ENCODE measurements around the gene INTS14.
"Not testable (repeated sequence)": the region's sequence is repeated elsewhere in the genome, so short reads cannot be mapped to it uniquely, and the experiment has no call there.

The INTS14 gene

GRCh38 chr15:65559941-65560340 lies 51.0 kb downstream of the INTS14 start:
- Histone ChIP-seq H3K4me1 (ENCODE audit: control insufficient read depth in 2 of 2, insufficient read depth in 2 of 2, low read length in 2 of 2) (no peaks in the 10 kb centered on the region), H3K4me3 (ENCODE audit: low read length in 2 of 2) (no peak overlapping the region), H3K27ac (ENCODE audit: low read depth in 2 of 2, low read length in 2 of 2) (no peak overlapping the region), H3K27me3 (ENCODE audit: control insufficient read depth in 2 of 2, insufficient read depth in 2 of 2, low read length in 2 of 2) (no peaks in the 10 kb centered on the region), H3K36me3 (ENCODE audit: control insufficient read depth in 2 of 2, insufficient read depth in 2 of 2, low read length in 2 of 2) (peaks cover 23 to 37% of the 10 kb centered on the region in 2 donors), H3K9me3 (ENCODE audit: control insufficient read depth in 2 of 2, low read length in 2 of 2) (no peaks in the 10 kb centered on the region), H3K9ac (ENCODE audit: low read depth in 1 of 2, low read length in 2 of 2) (no peak overlapping the region)

- Histone ChIP-seq H3K9ac (ENCODE audit: low read depth in 1 of 2, low read length in 2 of 2) (no peak overlapping the region), H3K27me3 (ENCODE audit: control insufficient read depth in 2 of 2, insufficient read depth in 2 of 2, low read length in 2 of 2) (no peaks in the 10 kb centered on the region), H3K4me1 (ENCODE audit: control insufficient read depth in 2 of 2, insufficient read depth in 2 of 2, low read length in 2 of 2) (no peaks in the 10 kb centered on the region), H3K4me3 (ENCODE audit: low read length in 2 of 2) (no peak overlapping the region), H3K27ac (ENCODE audit: low read depth in 2 of 2, low read length in 2 of 2) (no peak overlapping the region), H3K9me3 (ENCODE audit: control insufficient read depth in 2 of 2, low read length in 2 of 2) (no peaks in the 10 kb centered on the region), H3K36me3 (ENCODE audit: control insufficient read depth in 2 of 2, insufficient read depth in 2 of 2, low read length in 2 of 2) (peaks cover 21 to 36% of the 10 kb centered on the region in 2 donors)
Measured at GRCh38 chr15:65558997-65559760, 51.8 kb downstream of the INTS14 start.

- H3K36me3 ChIP-seq (ENCODE audit: control insufficient read depth in 2 of 2, insufficient read depth in 2 of 2, low read length in 2 of 2): peaks cover 16 to 34% of the 10 kb centered on the region in 2 donors
- H3K27ac ChIP-seq (ENCODE audit: low read depth in 2 of 2, low read length in 2 of 2): no peak overlapping the region
- no peaks in the 10 kb centered on the region for H3K4me1 ChIP-seq (ENCODE audit: control insufficient read depth in 2 of 2, insufficient read depth in 2 of 2, low read length in 2 of 2)
- H3K27me3 ChIP-seq (ENCODE audit: control insufficient read depth in 2 of 2, insufficient read depth in 2 of 2, low read length in 2 of 2): no peaks in the 10 kb centered on the region
- no peak overlapping the region for H3K9ac ChIP-seq (ENCODE audit: low read depth in 1 of 2, low read length in 2 of 2)
- no peak overlapping the region for H3K4me3 ChIP-seq (ENCODE audit: low read length in 2 of 2)
- H3K9me3 ChIP-seq (ENCODE audit: control insufficient read depth in 2 of 2, low read length in 2 of 2): no peaks in the 10 kb centered on the region
Measured at GRCh38 chr15:65558336-65558735, 52.6 kb downstream of the INTS14 start.

- H3K27me3 ChIP-seq (ENCODE audit: control insufficient read depth in 2 of 2, insufficient read depth in 2 of 2, low read length in 2 of 2): no peaks in the 10 kb centered on the region
- H3K9ac ChIP-seq (ENCODE audit: low read depth in 1 of 2, low read length in 2 of 2): no peak overlapping the region
- no peaks in the 10 kb centered on the region for H3K9me3 ChIP-seq (ENCODE audit: control insufficient read depth in 2 of 2, low read length in 2 of 2)
- no peaks in the 10 kb centered on the region for H3K4me1 ChIP-seq (ENCODE audit: control insufficient read depth in 2 of 2, insufficient read depth in 2 of 2, low read length in 2 of 2)
- no peak overlapping the region for H3K4me3 ChIP-seq (ENCODE audit: low read length in 2 of 2)
- no peak overlapping the region for H3K27ac ChIP-seq (ENCODE audit: low read depth in 2 of 2, low read length in 2 of 2)
- H3K36me3 ChIP-seq (ENCODE audit: control insufficient read depth in 2 of 2, insufficient read depth in 2 of 2, low read length in 2 of 2): peaks cover 16 to 28% of the 10 kb centered on the region in 2 donors
Measured at GRCh38 chr15:65556622-65557021, 54.3 kb downstream of the INTS14 start.

GRCh38 chr15:65553691-65554090 lies 57.2 kb downstream of the INTS14 start:
- no peaks in the 10 kb centered on the region for H3K4me1 ChIP-seq (ENCODE audit: control insufficient read depth in 2 of 2, insufficient read depth in 2 of 2, low read length in 2 of 2)
- no peak overlapping the region for H3K4me3 ChIP-seq (ENCODE audit: low read length in 2 of 2)
- no peaks in the 10 kb centered on the region for H3K9me3 ChIP-seq (ENCODE audit: control insufficient read depth in 2 of 2, low read length in 2 of 2)
- no peaks in the 10 kb centered on the region for H3K27me3 ChIP-seq (ENCODE audit: control insufficient read depth in 2 of 2, insufficient read depth in 2 of 2, low read length in 2 of 2)
- peaks cover 8 to 23% of the 10 kb centered on the region in 2 donors for H3K36me3 ChIP-seq (ENCODE audit: control insufficient read depth in 2 of 2, insufficient read depth in 2 of 2, low read length in 2 of 2)
- H3K9ac ChIP-seq (ENCODE audit: low read depth in 1 of 2, low read length in 2 of 2): no peak overlapping the region
- H3K27ac ChIP-seq (ENCODE audit: low read depth in 2 of 2, low read length in 2 of 2): no peak overlapping the region

GRCh38 chr15:65552851-65553250 lies 58.1 kb downstream of the INTS14 start:
- H3K27ac ChIP-seq (ENCODE audit: low read depth in 2 of 2, low read length in 2 of 2); H3K9me3 ChIP-seq (ENCODE audit: control insufficient read depth in 2 of 2, low read length in 2 of 2); H3K27me3 ChIP-seq (ENCODE audit: control insufficient read depth in 2 of 2, insufficient read depth in 2 of 2, low read length in 2 of 2); H3K4me3 ChIP-seq (ENCODE audit: low read length in 2 of 2); H3K4me1 ChIP-seq (ENCODE audit: control insufficient read depth in 2 of 2, insufficient read depth in 2 of 2, low read length in 2 of 2); H3K9ac ChIP-seq (ENCODE audit: low read depth in 1 of 2, low read length in 2 of 2): not testable (repeated sequence)
- peaks cover 6 to 17% of the 10 kb centered on the region in 2 donors for H3K36me3 ChIP-seq (ENCODE audit: control insufficient read depth in 2 of 2, insufficient read depth in 2 of 2, low read length in 2 of 2)

GRCh38 chr15:65551183-65551582 lies 59.7 kb downstream of the INTS14 start:
- Histone ChIP-seq H3K4me3 (ENCODE audit: low read length in 2 of 2) (no peak overlapping the region), H3K27me3 (ENCODE audit: control insufficient read depth in 2 of 2, insufficient read depth in 2 of 2, low read length in 2 of 2) (no peaks in the 10 kb centered on the region), H3K27ac (ENCODE audit: low read depth in 2 of 2, low read length in 2 of 2) (no peak overlapping the region), H3K36me3 (ENCODE audit: control insufficient read depth in 2 of 2, insufficient read depth in 2 of 2, low read length in 2 of 2) (peaks cover under 1 to 7% of the 10 kb centered on the region in 2 donors), H3K9me3 (ENCODE audit: control insufficient read depth in 2 of 2, low read length in 2 of 2) (no peaks in the 10 kb centered on the region), H3K9ac (ENCODE audit: low read depth in 1 of 2, low read length in 2 of 2) (no peak overlapping the region), H3K4me1 (ENCODE audit: control insufficient read depth in 2 of 2, insufficient read depth in 2 of 2, low read length in 2 of 2) (no peaks in the 10 kb centered on the region)

GRCh38 chr15:65550681-65551098 lies 60.2 kb downstream of the INTS14 start:
- Histone ChIP-seq H3K27me3 (ENCODE audit: control insufficient read depth in 2 of 2, insufficient read depth in 2 of 2, low read length in 2 of 2) (no peaks in the 10 kb centered on the region), H3K4me1 (ENCODE audit: control insufficient read depth in 2 of 2, insufficient read depth in 2 of 2, low read length in 2 of 2) (no peaks in the 10 kb centered on the region), H3K36me3 (ENCODE audit: control insufficient read depth in 2 of 2, insufficient read depth in 2 of 2, low read length in 2 of 2) (peaks cover 0 to 7% of the 10 kb centered on the region in 2 donors), H3K9me3 (ENCODE audit: control insufficient read depth in 2 of 2, low read length in 2 of 2) (no peaks in the 10 kb centered on the region), H3K9ac (ENCODE audit: low read depth in 1 of 2, low read length in 2 of 2) (no peak overlapping the region), H3K4me3 (ENCODE audit: low read length in 2 of 2) (no peak overlapping the region), H3K27ac (ENCODE audit: low read depth in 2 of 2, low read length in 2 of 2) (no peak overlapping the region)

- not testable (repeated sequence) for H3K9me3 ChIP-seq (ENCODE audit: control insufficient read depth in 2 of 2, low read length in 2 of 2); H3K4me3 ChIP-seq (ENCODE audit: low read length in 2 of 2); H3K36me3 ChIP-seq (ENCODE audit: control insufficient read depth in 2 of 2, insufficient read depth in 2 of 2, low read length in 2 of 2); H3K27ac ChIP-seq (ENCODE audit: low read depth in 2 of 2, low read length in 2 of 2); H3K9ac ChIP-seq (ENCODE audit: low read depth in 1 of 2, low read length in 2 of 2); H3K27me3 ChIP-seq (ENCODE audit: control insufficient read depth in 2 of 2, insufficient read depth in 2 of 2, low read length in 2 of 2); H3K4me1 ChIP-seq (ENCODE audit: control insufficient read depth in 2 of 2, insufficient read depth in 2 of 2, low read length in 2 of 2)
Measured at GRCh38 chr15:65549288-65549687, 61.6 kb downstream of the INTS14 start.

GRCh38 chr15:65547841-65548240 lies 63.1 kb downstream of the INTS14 start:
- Histone ChIP-seq H3K27ac (ENCODE audit: low read depth in 2 of 2, low read length in 2 of 2) (no peak overlapping the region), H3K9ac (ENCODE audit: low read depth in 1 of 2, low read length in 2 of 2) (no peak overlapping the region), H3K9me3 (ENCODE audit: control insufficient read depth in 2 of 2, low read length in 2 of 2) (no peaks in the 10 kb centered on the region)

More at GRCh38 chr15:65547841-65548240, 63.1 kb downstream of the INTS14 start:
- no peaks in the 10 kb centered on the region for H3K27me3 ChIP-seq (ENCODE audit: control insufficient read depth in 2 of 2, insufficient read depth in 2 of 2, low read length in 2 of 2)
- H3K36me3 ChIP-seq (ENCODE audit: control insufficient read depth in 2 of 2, insufficient read depth in 2 of 2, low read length in 2 of 2): no peaks in the 10 kb centered on the region
- H3K4me1 ChIP-seq (ENCODE audit: control insufficient read depth in 2 of 2, insufficient read depth in 2 of 2, low read length in 2 of 2): no peaks in the 10 kb centered on the region
- no peak overlapping the region for H3K4me3 ChIP-seq (ENCODE audit: low read length in 2 of 2)
